EH (cell line): ENCODE data around the gene OSBPL7.

Source experiments
- DNase-seq: peaks from one replicate; pipeline ENCODE4 v3.0.0-alpha.2; 2015; ENCODE audit warnings: low read depth

The OSBPL7 gene

DNA sequence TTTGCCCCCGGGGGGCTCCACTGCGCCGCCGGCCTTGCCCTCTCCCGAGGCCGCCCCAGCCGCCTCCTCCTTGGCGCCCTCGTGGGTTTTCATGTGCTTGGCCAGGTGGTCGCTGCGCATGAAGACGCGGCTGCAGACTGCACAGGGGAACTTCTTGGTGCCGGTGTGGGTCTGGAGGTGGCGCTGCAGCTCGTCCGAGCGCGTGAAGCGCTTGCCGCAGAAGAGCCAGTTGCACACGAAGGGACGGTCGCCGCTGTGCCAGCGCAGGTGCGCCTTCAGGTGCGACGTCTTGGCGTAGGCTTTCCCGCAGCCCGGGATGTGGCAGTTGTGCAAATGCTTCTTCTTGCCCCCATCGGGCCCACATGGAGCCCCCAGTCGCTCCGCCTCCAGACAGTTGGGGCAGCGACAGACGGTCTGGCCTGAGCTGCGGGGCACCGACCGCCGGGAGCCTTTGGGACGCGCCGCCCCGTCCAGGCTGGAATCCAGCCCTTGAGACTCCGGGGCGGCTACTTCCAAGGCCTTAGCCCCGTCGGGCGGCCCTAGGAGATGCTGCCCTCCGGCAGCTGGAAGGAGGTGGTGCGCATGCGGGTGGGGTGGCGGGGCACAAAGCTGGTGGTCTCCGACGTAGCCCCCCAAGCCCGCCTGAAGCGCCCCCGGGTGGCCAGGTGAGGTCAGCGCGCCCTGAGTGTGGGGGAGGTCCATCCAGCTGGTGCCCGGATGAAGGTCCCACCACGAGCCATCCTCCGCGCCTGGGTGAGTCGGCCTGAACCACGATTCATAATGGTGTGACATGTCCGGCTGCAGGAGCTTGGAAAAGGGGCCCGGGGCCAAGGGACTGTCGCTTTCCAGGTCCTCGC lies 26.0 kb upstream of the OSBPL7 start:
- DNase-seq, result no peak

DNA sequence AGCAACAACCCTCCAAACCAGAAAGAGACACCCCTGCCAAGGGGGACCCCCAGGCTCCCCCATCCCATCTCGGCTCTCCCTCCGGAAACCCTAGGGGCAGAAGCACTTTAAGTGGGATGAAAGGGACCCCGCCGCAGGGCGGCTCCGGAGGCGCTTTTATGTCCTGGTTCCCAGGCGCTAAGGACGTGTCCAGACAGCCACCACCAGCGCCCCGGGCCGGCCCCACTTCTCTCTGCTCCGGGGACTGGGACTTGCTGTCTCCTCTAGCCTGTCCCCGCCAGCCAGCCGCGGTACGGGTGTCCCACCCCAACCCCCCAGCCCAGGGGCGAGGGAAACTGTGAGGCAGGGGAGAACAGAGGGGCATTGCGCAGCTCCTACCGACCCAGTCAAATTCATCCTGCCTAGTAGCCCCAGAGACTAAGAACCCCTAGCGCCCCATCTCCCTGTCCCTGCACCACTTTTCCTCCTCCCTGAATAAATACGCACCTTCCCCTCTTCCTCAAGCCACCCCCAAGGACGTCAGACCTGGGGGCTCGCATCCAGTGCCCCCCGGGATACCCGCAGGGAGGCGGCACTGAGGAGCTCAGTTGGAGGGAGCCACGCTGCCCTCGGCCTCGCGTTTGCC lies 25.2 kb upstream of the OSBPL7 start:
- no peak for DNase-seq

DNA sequence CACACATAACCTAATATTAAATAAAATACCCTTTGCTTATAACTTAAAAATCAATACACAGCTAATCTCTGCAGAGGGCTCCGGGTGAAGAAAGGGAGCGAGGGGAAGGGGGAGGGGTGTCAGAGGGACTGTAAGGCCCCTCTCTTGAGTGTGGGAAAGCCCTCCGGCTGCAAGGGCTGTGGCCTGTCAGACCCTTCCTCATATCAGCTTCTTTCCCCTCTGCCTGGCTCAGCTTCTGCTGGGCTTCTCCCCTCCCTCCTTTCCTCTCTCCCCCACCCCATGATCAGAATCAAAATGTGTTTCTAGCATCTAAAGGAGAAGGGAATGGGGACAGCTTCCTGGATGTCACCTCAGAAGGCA lies 24.1 kb upstream of the OSBPL7 start:
- DNase-seq, result no peak

DNA sequence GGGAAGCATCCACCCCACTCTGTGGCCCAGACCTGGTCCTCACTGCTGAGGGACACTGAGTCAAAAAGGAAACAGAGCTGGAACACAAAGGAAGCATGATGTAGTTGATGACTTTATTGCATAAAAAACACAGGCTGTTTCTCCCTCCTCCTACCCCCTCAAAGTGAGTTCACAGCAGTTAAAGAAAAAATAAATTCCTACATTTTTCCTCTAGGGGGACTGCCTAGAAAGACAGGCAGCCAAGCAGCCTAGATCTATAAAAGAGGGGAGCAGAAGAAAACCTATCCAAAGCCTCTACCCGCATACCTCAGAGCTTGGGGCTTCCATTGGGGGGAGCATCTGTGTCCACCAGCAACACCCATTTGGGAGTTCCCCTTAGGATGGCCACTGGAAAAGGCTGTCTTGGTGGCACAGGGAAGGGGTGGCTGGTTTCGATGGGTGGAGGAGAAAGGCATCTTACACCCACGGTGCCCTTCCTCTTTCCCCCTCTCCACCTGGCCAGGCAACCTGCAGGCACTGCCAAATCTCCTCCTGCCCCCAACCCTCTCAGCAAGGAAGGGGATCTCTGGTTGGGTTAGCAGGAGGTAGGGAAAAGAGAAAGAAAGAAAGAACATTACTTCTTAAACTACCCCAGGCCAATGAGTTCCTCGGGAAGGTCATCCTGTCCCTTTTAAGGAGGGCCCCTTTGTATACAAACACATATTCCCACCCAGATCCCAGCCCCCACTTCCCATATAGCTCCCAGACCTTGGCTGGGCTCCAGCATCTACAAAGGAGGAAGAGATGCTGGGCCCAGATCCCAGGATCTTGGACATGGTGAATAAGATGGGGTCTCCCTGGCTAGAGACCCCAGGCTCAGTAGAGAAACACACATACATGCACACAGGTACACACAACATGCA lies 23.5 kb upstream of the OSBPL7 start:
- DNase-seq, result peak; percentile 49

DNA sequence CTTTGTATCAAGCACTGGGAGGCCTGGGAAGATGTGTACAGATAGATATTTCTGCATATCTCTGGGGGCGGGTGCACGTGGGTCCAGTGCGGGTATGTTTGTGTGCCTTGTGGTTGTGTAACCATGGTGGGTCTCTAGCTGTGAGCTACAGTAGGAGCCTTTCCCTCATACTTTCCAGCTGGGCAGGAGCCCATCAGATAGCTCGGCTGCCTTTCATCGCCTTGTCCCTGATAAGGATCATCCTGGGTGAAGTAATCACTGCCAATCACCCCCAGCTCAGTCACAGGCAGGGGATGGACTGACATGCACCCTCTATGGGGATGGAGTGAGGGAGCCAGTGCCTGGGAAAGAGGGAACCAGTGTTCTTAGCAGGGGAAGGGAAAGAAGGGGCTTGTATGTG lies 22.6 kb upstream of the OSBPL7 start:
- peak; percentile 74 for DNase-seq

DNA sequence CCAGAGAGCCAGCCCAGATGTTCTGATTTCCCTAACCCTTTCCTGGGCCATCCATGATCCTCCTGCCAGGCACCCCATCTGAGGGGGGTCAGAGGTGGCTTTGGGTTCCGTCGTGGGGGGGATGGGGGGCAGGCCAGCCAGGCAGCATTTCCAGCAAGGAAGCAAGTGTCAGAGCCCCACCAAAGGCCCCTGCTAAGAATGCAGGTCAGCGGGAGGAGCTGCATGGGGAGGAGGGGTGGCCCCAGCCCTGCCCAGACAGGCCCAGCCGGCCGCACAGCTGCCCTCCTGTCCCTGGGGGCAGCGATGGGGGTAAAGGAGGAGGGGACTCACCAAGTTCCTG lies 21.8 kb upstream of the OSBPL7 start:
- DNase-seq, result no peak

DNA sequence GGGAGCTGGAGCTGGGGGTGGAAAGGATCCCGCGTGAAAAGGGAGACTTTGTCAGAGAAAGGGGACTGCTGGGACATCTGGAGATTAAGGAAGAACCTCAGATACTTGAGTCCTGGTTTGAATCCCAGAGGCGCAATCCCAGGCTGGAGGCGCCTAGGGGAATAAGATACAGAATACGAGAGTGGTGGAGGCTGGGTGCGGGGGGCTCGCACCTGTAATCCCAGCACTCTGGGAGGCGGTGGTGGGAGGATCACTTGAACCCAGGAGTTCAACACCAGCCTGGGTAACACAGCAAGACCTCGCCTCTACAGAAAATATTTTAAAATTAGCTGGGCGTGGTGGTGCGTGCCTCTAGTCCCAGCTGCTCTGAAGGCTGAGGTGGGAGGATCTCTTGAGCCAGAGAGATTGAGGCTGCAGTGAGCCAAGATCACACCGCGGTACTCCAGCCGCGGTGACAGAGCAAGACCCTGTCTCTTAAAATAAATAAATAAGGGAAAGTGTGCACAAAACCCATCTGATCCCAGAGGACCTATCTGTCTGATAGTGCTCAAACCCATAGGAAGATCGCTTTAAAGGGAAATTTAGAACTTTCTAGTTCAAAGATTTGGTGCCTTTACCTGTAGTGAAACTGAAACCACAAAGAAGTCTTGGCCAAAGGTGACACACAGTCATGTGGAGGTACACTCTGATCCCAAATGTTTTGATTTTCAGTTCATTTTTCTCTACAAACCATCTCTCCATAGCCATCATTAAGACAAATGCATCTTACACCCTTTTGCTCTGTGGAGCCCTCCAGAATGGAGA lies 20.1 kb upstream of the OSBPL7 start:
- DNase-seq, result no peak

DNA sequence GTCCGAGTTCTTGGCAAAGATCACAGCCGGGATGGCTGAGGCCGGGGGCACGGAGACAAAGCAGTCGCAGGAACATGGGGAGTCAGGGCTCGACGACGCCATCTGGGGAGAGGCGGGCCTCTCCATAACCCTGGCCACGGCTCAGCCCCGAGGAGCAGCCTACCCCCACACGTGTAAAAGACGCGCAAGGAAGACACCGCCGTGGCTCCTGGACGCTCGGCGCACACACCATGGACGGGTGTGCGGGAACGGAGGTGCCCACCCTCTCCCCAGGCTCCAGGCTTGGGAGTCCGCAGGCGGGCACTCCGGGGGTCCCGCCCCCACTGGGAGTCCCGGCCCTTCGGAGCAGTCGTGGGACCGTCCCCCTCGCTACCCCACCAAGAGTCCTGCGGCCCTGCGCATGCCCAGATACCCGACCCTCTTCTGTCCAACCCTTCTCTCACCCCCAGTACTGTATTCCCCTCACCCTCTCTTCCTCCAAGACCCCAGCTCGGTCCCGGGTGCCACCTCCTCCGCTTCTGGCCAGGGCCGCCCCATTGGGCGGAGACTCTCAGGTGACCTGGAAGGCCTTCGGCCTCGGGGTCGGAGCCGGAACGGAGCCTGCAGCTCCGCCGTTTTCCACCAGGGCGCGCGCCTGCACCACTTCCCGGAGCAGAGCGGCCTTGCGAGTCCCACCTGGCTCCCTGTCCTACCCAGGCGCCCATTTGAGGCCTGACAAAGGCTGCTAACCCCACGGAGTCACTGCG lies 19.3 kb upstream of the OSBPL7 start, which contains the start of gene SCRN2:
TSS of gene SCRN2 (minus strand) at position 532 of the 746 bp plus-strand sequence. CDS start at position 102, 430 bp downstream.
- DNase-seq, result peak; percentile 84

DNA sequence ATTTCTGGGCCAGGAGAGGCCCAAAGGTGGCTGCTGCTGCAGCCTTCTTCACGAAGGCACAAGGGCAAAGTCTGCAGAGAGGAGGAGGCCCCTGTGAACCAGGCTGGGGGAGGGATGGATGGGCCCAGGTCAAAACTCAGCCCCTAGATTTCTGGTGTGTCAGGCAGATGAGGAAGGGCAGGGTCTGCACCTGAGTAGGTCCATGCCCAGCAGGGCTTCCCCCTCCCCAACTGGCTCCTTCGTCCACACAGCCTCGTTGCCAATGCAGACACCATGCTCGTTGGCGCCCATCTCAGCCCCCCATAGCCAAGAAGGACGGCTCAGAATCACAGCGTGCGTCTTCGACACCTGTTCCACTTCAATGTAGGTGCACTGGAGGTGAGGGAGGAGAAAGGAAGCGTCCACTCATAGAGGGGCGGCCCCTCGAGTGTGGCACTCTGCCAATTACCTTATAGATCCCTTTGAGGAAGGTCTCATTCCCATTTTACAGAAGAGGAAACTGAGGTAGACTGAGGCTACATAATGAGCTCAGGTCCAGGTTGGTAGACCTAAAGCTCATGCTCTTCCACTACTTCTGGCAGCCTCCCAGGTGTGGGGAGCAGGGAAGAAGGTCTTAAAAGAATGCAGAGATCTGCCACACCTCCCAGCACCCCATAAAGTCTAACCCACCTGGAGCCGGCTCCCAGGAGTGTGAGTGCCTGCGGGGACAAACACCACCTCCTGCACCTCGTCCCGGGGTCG lies 18.6 kb upstream of the OSBPL7 start:
- DNase-seq, result no peak

DNA sequence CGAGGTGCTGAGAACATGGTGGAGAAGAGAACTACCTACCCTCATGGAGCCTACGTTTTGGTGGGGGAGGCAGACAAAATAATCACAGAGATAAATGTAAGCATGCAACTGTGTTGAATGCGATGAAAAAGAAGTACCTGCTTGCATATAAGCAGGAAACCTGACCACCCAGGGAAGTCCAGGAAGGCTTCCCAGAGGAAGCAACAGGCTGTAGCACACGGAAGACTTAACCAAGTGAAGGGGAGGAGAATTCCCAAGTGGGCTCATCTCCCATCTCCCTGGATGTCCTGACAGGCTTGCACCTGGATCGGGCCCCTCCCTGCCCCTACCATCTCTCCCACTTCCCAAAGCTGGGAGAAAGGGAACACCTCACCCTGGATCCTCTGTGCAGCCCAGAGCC lies 17.5 kb upstream of the OSBPL7 start:
- no peak for DNase-seq

DNA sequence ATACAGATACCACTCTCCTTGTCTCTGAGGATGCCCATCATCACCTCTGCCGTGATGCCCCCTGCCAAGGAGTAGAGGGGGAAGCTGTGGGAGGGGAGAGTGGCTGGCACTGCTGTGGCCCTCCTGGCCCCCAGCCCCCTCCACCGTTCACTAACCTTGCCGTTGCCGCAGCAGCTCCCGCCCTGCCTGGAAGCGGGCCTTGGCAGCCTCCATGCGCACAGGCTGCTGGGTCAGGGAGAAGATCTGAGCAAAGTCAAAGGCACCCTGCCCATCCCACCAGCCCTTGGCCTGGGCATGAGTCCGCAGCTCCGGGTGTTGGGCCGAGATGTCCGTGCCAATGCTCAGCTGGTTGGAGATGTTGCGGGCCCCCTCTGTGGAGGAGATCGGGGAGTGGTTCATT lies 17.0 kb upstream of the OSBPL7 start:
- no peak for DNase-seq

DNA sequence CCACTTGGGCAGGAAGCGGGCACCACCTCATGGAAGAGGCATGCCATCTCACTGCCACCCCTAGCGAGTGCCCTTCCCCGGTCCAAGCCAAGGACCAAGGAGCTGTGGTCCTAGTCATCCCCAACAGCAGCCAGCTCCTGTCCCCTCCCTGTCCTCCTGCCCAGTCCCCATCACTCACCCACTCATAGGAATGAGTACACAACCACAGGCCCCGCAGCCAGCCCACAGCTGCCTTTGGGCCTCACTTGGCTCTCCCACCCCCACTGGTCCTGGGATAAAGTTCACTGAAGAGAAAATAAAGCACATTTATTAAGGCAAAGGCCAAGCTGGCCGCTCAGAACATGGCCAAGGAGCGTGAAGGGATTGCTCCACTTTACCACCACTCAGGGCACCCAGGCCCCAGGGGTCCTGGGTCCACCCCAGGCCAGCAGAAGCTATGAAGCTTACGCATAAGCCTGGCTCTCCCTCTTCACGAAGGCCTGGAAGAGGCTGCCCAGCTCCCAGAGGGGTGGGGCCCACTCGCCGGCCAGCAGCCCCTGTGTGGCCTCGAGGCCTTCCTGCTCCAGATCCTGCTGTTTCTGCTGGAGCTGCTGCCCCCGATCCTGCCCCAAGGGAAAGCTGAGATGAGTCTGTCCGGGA lies 15.9 kb upstream of the OSBPL7 start:
- no peak for DNase-seq

DNA sequence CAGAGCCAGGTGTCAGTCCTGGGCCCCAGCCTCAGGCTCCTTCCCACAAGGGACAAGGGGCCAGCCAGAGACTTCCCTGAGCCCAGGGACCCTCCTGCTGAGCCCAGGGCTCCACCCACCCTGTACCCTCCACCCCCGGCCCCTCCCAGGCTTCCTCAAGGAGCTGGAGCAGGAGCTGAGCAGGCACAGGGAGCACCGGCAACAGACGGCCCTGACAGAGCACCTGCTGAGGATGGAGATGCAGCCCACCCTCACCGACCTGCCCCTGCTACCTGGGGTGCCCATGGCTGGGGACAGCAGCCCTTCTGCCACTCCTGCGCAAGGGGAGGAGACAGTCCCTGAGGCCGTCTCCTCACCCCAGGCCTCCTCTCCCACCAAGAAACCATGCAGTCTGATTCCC lies 15.0 kb upstream of the OSBPL7 start:
- DNase-seq, result no peak

DNA sequence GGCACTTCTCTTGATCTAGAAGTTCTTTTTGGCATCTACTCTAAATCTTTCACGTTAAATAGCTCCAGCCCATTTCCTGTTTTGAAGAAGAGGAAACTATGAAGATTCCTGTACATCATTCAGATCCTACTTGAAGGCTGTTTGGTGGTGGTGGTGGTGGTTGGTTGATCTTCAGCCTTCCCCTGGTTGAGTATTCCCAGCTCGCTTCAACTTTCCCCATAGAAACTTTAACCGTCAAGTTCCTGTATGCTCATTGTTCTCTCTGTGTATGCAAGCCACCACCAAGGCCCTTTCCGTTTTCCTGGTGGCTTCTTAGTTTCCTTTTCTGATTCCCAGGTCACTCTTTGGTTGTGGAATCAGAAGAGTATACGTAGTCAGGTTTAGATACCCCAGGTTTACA lies 13.2 kb upstream of the OSBPL7 start:
- no peak for DNase-seq

DNA sequence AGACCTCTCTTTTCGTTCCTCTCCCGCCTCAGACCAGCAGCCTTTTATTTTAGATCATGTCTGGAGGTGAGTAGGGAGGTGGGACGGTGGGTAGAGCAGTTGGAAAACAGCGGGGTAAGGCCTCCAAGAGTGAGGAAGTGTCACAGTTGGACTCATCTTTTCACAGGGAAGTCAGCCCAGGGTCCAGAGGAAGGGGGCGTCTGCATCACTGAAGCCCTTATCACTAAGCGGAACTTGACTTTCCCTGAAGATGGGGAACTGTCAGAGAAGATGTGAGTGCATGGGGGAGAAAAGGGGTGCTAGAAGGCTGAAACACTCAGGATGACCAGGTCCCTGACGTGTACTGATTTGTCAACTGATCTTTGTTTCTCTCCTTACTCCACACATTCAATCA lies 10.3 kb upstream of the OSBPL7 start:
- DNase-seq, result no peak

DNA sequence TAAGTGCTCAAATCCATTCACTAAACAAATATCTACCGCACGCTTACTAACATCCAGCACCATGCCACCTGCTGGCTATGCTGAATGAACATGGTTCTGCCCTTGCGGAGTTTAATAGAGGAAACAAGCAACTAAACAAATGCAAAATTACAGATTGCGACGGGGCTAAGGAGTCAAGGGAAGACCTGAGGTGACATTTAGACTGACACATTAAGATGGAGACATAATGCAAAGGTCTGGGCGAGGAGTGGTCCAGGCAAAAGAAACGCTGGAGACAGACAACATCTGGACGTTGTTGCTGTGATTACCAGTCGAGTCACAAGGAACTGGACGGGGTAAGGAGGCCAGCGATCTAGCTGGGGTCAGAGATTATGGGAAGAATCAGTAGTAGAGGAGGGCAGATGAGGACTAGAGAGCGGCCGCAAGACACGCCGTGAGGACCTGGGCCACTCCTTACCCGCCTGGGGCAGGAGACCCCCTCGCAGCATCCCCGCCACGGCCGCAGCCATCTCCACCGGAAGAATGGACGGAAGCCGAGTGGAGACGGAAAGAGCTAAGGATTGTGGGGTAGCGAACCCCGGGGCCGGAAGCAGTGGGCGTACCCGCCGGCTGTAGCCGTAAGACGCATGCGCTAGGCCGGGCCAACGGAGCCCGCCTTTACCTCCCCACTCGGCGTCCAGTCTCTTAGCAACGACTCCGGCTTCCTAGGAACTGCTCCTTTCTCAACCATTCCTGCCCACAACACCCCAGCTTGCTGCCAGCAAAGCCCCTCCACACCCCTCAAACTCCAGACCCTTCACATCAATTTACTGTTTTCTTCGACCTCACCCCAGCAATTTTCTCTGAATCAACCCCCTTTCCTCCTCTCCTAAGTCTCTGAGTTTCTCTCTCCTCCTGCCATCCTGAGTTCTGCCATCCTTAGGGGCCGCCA lies 9.7 kb upstream of the OSBPL7 start, which contains the start of the genes LRRC46 and MRPL10:
TSS of gene LRRC46 (plus strand) at position 668 of the 931 bp plus-strand sequence. CDS start 320 bp downstream, outside the sequence.
TSS of gene MRPL10 (minus strand) at position 539 of the 931 bp plus-strand sequence. CDS start at position 509, 30 bp downstream.
- peak; percentile 94 for DNase-seq

DNA sequence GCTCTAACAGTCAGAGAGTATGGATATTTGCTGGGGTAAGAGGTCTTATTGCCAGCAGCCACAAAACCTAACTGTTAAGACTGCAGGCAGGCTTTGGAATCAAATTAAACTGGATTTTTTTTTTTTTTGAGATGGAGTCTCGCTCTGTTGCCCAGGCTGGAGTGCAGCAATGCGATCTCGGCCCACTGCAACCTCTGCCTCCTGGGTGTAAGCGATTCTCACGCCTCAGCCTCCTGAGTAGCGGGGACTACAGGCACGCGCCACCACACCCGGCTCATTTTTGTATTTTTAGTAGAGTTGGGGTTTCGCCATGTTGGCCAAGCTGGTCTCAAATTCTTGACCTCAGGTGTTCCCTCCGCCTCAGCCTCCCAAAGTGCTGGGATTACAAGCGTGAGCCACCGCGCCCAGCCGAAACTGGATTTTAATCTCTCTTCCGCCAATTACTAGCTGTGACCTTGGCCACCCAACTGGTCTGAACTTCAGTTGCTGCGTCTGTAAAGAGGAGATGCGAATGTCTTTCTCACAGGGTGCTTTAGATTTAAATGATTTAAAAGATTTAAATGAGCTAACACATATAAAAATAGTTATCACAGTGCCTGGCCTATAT lies 8.9 kb upstream of the OSBPL7 start:
- no peak for DNase-seq

DNA sequence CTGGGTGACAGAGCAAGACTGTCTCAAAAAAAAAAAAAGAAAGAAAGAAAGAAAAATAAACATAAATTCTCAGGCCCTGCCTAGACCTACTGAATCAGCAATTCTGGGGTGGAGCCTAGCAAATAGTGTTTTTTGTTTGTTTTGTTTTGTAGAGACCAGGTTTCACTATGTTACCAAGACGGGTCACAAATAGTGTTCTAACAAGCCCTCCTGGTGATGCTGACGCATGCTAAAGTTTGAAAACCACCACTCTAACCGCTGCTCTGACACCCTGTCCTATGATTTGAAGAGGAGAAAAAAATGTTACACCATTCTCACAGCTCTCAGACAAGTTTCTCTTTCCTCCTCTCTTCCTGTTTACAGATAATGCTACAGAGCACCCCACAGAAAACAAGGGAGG lies 8.3 kb upstream of the OSBPL7 start:
- no peak for DNase-seq
